CD8-positive, alpha-beta memory T cell (primary cell): ENCODE results near the gene IRX5. TPM values are rescaled to one million over a fixed set of nuclear protein-coding genes. Genes with fewer than 3 reads are reported as not detected.

Source experiments
- CTCF ChIA-PET: fragments of 350-600 bp; sonication (Branson Sonifier 250); formaldehyde crosslinking; loops from one replicate; lab custom pipeline; 2021; ENCODE audit warnings: antibody characterized with exemption; lab: Charles Lee
- POLR2A ChIA-PET: fragments of 350-600 bp; sonication (Branson Sonifier 250); formaldehyde crosslinking; loops from one replicate; lab custom pipeline; 2021; ENCODE audit warnings: antibody characterized with exemption; lab: Charles Lee
- DNase-seq, 5 donors: peaks; one replicate each; pipeline versions ENCODE4 v3.0.0 to v3.0.0-alpha.2; 2020 to 2022; ENCODE audit warnings: mixed read lengths in 1 of 5
- H3K27ac ChIP-seq: one replicate; pipeline ENCODE4 v1.7.0; 2013; ENCODE audit warnings: low read depth, mild to moderate bottlenecking, low read length, moderate library complexity
- H3K27me3 ChIP-seq: 2 replicates; pipeline ENCODE4 v1.7.0; 2013; ENCODE audit warnings: low read length, mild to moderate bottlenecking; ENCODE audit not compliant: insufficient read depth, poor library complexity, severe bottlenecking
- H3K36me3 ChIP-seq: 2 replicates; pipeline ENCODE4 v1.7.0; 2013; ENCODE audit warnings: mild to moderate bottlenecking, low read length, moderate library complexity; ENCODE audit not compliant: insufficient read depth
- H3K4me1 ChIP-seq: 2 replicates; pipeline ENCODE4 v1.7.0; 2013; ENCODE audit warnings: mild to moderate bottlenecking, low read length, moderate library complexity; ENCODE audit not compliant: insufficient read depth
- H3K4me3 ChIP-seq: 2 replicates; pipeline ENCODE4 v1.7.0; 2013; ENCODE audit warnings: mild to moderate bottlenecking, low read length
- H3K9me3 ChIP-seq: 2 replicates; pipeline ENCODE4 v1.7.0; 2013; ENCODE audit warnings: mild to moderate bottlenecking, low read length
- H3K27ac Mint-ChIP-seq, 8 donors: one replicate each; pipeline ENCODE4 v1.8.0; 2020 to 2021; ENCODE audit warnings: mixed read lengths in 8 of 8, mild to moderate bottlenecking in 6 of 8, inconsistent platforms in 3 of 8, moderate library complexity in 3 of 8
- H3K27me3 Mint-ChIP-seq, 2 donors: one replicate each; pipeline ENCODE4 v1.8.0; 2020 to 2021; ENCODE audit warnings: mixed read lengths in 2 of 2, mild to moderate bottlenecking in 1 of 2, moderate library complexity in 1 of 2
- H3K36me3 Mint-ChIP-seq, 3 donors: one replicate each; pipeline ENCODE4 v1.8.0; 2020 to 2021; ENCODE audit warnings: mixed read lengths in 3 of 3, inconsistent platforms in 1 of 3, mild to moderate bottlenecking in 1 of 3
- H3K4me1 Mint-ChIP-seq, 3 donors: one replicate each; pipeline ENCODE4 v1.8.0; 2020 to 2021; ENCODE audit warnings: mixed read lengths in 3 of 3, inconsistent platforms in 1 of 3, mild to moderate bottlenecking in 1 of 3
- H3K4me3 Mint-ChIP-seq, 7 donors: one replicate each; pipeline ENCODE4 v1.8.0; 2020 to 2021; ENCODE audit warnings: mixed read lengths in 7 of 7, mild to moderate bottlenecking in 6 of 7, moderate library complexity in 4 of 7, inconsistent platforms in 2 of 7
- H3K9me3 Mint-ChIP-seq, 5 donors: one replicate each; pipeline ENCODE4 v1.8.0; 2020 to 2022; ENCODE audit warnings: mixed read lengths in 5 of 5, mild to moderate bottlenecking in 3 of 5, moderate library complexity in 2 of 5, inconsistent platforms in 1 of 5
- polyA plus RNA-seq: library from polyadenylated mRNA; unstranded; fragments of 300-500 nt; fragmentation: Illumina TruSeq; gene quantifications from one replicate; pipeline ENCODE4 v1.2.3, GENCODE V29; 2021
- total RNA-seq, 2 experiments: library from RNA; stranded (reverse); gene quantifications; one replicate each; pipeline ENCODE4 v1.2.3, GENCODE V29; 2021

Gene IRX5
- total and polyA plus RNA-seq, 3 experiments from 2014 or later = not detected

DNA sequence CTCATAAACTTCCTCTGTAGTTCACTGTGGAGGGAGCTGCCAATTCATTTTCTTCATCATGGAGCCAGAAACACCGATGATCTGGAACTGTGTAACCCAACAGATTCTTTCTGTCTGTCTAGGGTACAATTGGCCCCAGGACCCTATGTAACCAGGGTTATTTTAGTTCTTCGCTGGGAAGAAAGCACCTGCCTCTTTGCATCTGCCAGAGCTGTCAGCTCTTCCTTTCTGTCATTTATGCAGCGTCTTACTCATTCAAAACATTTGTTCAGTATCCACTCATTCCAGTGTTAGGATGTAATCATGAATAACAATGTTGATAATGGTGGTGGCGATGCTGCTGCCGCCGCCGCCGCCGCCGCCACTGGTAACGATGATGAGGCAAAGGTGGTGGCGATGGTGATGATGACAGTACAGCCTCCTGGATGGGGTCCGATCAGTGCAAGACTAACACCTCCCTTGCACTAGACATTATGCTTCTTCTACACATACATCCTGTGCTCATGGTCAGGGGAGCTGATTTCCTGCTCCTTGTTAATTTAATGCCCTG is 46.1 kb downstream of the IRX5 start:
- Histone ChIP-seq H3K27ac (no peak overlapping the region), H3K9me3 (no peaks in the 10 kb centered on the region), H3K4me3 (no peak overlapping the region), H3K27me3 (no peaks in the 10 kb centered on the region), H3K4me1 (no peaks in the 10 kb centered on the region), H3K36me3 (no peaks in the 10 kb centered on the region)
- POLR2A ChIA-PET = no interaction called here
- Mint-ChIP-seq H3K4me3 (no peak overlapping the region), H3K27me3 (peaks cover 9 to 17% of the 10 kb centered on the region in 2 donors), H3K4me1 (no peaks in the 10 kb centered on the region), H3K9me3 (peaks cover 0 to 3% (median 0%) of the 10 kb centered on the region in 5 donors), H3K27ac (no peak overlapping the region), H3K36me3 (no peaks in the 10 kb centered on the region)
- CTCF ChIA-PET = no interaction called here
- DNase-seq = no peak

DNA sequence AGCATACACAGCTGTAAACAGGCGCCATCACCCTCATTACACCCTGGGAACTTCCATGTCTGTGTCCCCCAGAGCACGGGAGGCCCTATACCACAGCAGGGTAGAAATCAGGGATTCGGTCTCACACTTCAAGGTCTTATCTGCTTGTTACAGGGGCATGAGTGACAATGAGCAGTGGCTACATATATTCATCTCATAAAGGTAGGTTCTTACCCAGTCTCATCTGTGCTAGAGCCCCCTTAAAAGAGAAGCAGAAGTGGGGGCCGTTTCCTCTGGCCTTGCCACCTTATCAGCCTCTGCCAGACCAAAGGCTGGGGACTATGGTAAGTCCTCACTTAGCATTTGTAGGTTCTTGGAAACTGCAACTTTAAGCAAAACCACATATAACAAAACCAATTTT is 46.5 kb downstream of the IRX5 start:
- no peak for DNase-seq

DNA sequence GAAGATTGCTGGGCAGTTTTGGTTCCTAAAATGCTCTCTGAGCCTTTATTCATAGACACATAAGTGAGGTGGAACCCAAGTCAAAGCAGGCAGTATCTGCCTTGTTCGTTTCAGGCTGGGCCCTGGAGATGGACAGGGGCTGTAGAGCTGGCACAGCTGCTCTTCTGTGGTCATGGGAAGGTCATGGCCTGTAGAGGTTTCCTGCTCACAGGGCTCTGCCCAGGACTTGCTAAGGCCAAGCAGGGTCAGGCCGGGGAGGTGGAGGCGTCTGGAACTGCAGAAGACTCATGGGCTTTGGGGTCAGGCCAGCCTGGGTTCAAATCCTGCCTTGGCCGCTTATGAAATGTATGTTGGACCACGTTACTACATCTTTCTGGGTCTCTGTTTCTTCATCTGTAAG is 50.2 kb downstream of the IRX5 start:
- no peaks in the 10 kb centered on the region for H3K4me1 Mint-ChIP-seq
- no peak overlapping the region for H3K27ac Mint-ChIP-seq
- H3K27me3 Mint-ChIP-seq = peaks cover 3 to 4% of the 10 kb centered on the region in 2 donors
- CTCF ChIA-PET = no interaction called here
- H3K4me3 ChIP-seq = no peak overlapping the region
- H3K9me3 Mint-ChIP-seq = peaks cover 0 to 2% (median 0%) of the 10 kb centered on the region in 5 donors
- no peaks in the 10 kb centered on the region for H3K4me1 ChIP-seq
- H3K36me3 ChIP-seq = no peaks in the 10 kb centered on the region
- H3K27ac ChIP-seq = no peak overlapping the region
- no peak overlapping the region for H3K4me3 Mint-ChIP-seq
- DNase-seq = no peak
- H3K36me3 Mint-ChIP-seq = no peaks in the 10 kb centered on the region
- POLR2A ChIA-PET = no interaction called here
- H3K27me3 ChIP-seq = no peaks in the 10 kb centered on the region
- no peaks in the 10 kb centered on the region for H3K9me3 ChIP-seq

More for the DNA sequence above, 46.5 kb downstream of the IRX5 start:
- POLR2A ChIA-PET = no interaction called here
- H3K4me1 Mint-ChIP-seq = no peaks in the 10 kb centered on the region
- H3K27ac Mint-ChIP-seq = no peak overlapping the region
- H3K4me3 ChIP-seq = no peak overlapping the region
- H3K9me3 ChIP-seq = no peaks in the 10 kb centered on the region
- peaks cover 9 to 17% of the 10 kb centered on the region in 2 donors for H3K27me3 Mint-ChIP-seq
- H3K9me3 Mint-ChIP-seq = peaks cover 0 to 3% (median 0%) of the 10 kb centered on the region in 5 donors
- H3K27ac ChIP-seq = no peak overlapping the region
- no peaks in the 10 kb centered on the region for H3K4me1 ChIP-seq
- CTCF ChIA-PET = no interaction called here
- H3K36me3 ChIP-seq = no peaks in the 10 kb centered on the region
- H3K4me3 Mint-ChIP-seq = no peak overlapping the region
- H3K36me3 Mint-ChIP-seq = no peaks in the 10 kb centered on the region
- H3K27me3 ChIP-seq = no peaks in the 10 kb centered on the region
